Testis (tissue), 3 donors: ENCODE data around the gene PSEN1. TPM values are rescaled to one million over a fixed set of nuclear protein-coding genes. Genes with fewer than 3 reads are reported as not detected.
"Not testable (repeated sequence)": the region's sequence is repeated elsewhere in the genome, so short reads cannot be mapped to it uniquely, and the experiment has no call there.

Source experiments
- DNase-seq: peaks from one replicate; pipeline ENCODE4 v3.0.0-alpha.2; 2019
- H3K27ac ChIP-seq, 2 donors: fragments of 200-600 bp; sonication (generic); one replicate each; pipeline ENCODE4 v1.5.1; 2019
- H3K27me3 ChIP-seq: fragments of 200-600 bp; sonication (generic); one replicate; pipeline ENCODE4 v1.5.1; 2019
- H3K36me3 ChIP-seq: fragments of 200-600 bp; sonication (generic); one replicate; pipeline ENCODE4 v1.5.1; 2017; ENCODE audit warnings: low read depth; ENCODE audit errors: missing control alignments
- H3K4me1 ChIP-seq: fragments of 200-600 bp; sonication (generic); one replicate; pipeline ENCODE4 v1.5.1; 2019
- H3K4me3 ChIP-seq, 2 donors: fragments of 200-600 bp; sonication (generic); one replicate each; pipeline ENCODE4 v1.5.1; 2017 to 2019
- H3K9me3 ChIP-seq: fragments of 200-600 bp; sonication (generic); one replicate; pipeline ENCODE4 v1.5.1; 2017
- POLR2A ChIP-seq: fragments of 450-650 bp; IDR thresholded peaks from one replicate; pipeline ENCODE4 v1.6.1; 2017; ENCODE audit warnings: antibody characterized with exemption, mild to moderate bottlenecking, moderate library complexity
- WGBS, 2 donors: methylation state at CpG; one replicate each; pipeline ENCODE4 v1.1.5; 2018; 5-methylcytosine and 5-hydroxymethylcytosine counted together
- intact Hi-C: fragments of 100-400 bp; cut with DNase I; formaldehyde crosslinking; loops from one replicate; pipeline ENCODE4 v1.15.1; 2023; ENCODE audit warnings: low total_unique reads
- polyA plus RNA-seq: library from polyadenylated mRNA; stranded (reverse); fragments of 350-450 nt; fragmentation: Illumina TruSeq; extraction: RNeasy Lipid Tissue Mini Kit (QIAGEN cat#74804); gene quantifications from one replicate; pipeline ENCODE4 v1.2.3, GENCODE V29; 2014; ENCODE audit warnings: low read depth, low replicate concordance; ENCODE audit not compliant: insufficient read depth
- total RNA-seq, 2 donors: library from RNA; depleted of rRNA; stranded (reverse); fragments of >200 nt; gene quantifications; one replicate each; pipeline ENCODE4 v1.2.3, GENCODE V29; 2016
- TF ChIP-seq, protein P1 (sequence below), 3 experiments: fragments of 450-650 bp in 2 of 3; fragments of 200-600 bp in 1 of 3; sonication (generic) in 1 of 3; IDR thresholded peaks; one replicate each; pipeline ENCODE4 v1.5.1; 2016 to 2019; ENCODE audit warnings: antibody characterized with exemption in 3 of 3, mild to moderate bottlenecking in 2 of 3, moderate library complexity in 1 of 3

The PSEN1 gene
- total and polyA plus RNA-seq, 3 donors from 2014 or later: 65.7 to 94.9 (median 78.4) TPM

DNA sequence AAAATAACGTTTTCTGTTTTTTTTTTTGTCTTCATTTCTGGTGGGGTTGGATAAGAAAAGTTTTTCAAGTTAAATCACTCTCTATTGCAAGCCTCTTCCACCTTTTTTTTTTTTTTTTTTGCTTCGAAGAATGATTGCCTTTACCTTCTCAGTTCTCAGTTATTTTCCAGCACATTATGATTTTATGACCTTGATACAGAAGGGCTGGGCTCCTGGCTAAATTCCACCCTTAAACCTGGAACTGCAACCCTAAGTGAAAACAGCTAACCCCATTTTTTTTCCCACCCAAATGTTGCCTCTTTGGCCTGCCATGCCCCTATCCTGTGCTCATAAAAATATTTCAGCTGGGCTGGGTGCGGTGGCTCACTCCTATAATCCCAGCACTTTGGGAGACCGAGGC is 31.4 kb downstream of the PSEN1 start:
- no peaks in the 10 kb centered on the region for H3K27me3 ChIP-seq
- H3K4me1 ChIP-seq: no peaks in the 10 kb centered on the region
- intact Hi-C loops: no loop called here
- no peaks in the 10 kb centered on the region for H3K9me3 ChIP-seq
- no peak for DNase-seq
- no peaks in the 10 kb centered on the region for H3K36me3 ChIP-seq
- H3K4me3 ChIP-seq: no peak overlapping the region
- 84 to 86% methylated on average over 4 of the region's 4 CpGs for WGBS, 2 donors
- TF ChIP-seq POLR2A: no peak
- TF ChIP-seq, protein P1, sequence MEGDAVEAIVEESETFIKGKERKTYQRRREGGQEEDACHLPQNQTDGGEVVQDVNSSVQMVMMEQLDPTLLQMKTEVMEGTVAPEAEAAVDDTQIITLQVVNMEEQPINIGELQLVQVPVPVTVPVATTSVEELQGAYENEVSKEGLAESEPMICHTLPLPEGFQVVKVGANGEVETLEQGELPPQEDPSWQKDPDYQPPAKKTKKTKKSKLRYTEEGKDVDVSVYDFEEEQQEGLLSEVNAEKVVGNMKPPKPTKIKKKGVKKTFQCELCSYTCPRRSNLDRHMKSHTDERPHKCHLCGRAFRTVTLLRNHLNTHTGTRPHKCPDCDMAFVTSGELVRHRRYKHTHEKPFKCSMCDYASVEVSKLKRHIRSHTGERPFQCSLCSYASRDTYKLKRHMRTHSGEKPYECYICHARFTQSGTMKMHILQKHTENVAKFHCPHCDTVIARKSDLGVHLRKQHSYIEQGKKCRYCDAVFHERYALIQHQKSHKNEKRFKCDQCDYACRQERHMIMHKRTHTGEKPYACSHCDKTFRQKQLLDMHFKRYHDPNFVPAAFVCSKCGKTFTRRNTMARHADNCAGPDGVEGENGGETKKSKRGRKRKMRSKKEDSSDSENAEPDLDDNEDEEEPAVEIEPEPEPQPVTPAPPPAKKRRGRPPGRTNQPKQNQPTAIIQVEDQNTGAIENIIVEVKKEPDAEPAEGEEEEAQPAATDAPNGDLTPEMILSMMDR (IDR thresholded peaks at IDR 0.05): no peak
- no peak overlapping the region for H3K27ac ChIP-seq

DNA sequence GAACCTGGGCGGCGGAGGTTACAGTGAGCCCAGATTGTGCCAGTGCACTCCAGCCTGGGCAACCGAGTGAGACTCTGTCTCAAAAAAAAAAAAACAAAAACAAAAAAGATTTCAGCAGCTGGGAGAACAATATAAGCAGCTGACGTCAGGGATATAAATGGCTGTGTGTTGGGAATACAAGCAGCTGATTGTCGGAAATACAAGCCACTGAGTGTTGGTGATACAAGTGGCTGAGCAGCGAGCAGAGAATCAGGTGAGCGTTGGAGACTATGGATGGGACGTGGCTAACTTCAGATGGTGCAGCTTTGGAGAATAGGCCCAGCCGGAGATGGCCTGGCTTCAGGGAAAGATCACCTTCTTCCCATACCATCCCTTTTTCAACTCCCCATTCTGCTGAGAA is 32.0 kb downstream of the PSEN1 start:
- H3K27me3 ChIP-seq: no peaks in the 10 kb centered on the region
- H3K4me3 ChIP-seq: no peak overlapping the region
- H3K36me3 ChIP-seq: no peaks in the 10 kb centered on the region
- intact Hi-C loops: no loop called here
- no peak for TF ChIP-seq POLR2A
- TF ChIP-seq, protein P1 (IDR thresholded peaks at IDR 0.05): no peak
- no peaks in the 10 kb centered on the region for H3K9me3 ChIP-seq
- WGBS, 2 donors: 89 to 90% methylated on average over 9 of the region's 9 CpGs
- H3K4me1 ChIP-seq: no peaks in the 10 kb centered on the region
- H3K27ac ChIP-seq: no peak overlapping the region
- no peak for DNase-seq

DNA sequence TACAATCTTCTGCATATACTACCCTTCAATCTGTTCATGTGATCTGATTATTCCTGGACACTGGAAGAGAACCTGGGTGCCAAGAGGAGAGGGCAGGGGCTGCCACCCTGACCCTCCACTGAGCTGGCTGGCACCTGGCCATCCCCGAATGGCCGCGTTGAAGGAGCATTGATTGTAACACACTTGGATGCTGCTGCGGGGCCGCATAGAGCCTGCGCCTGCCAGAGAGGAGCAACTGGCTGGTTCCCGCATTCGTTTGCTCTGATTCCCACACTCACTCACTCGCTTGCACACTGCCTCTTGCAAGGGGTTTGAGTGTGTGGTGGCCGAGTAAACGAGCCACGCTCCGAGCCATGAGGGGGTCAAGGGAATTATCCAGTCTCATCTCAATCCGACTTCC is 32.4 kb downstream of the PSEN1 start:
- no peaks in the 10 kb centered on the region for H3K9me3 ChIP-seq
- TF ChIP-seq, protein P1 (IDR thresholded peaks at IDR 0.05): no peak
- no peak for TF ChIP-seq POLR2A
- WGBS, 2 donors: 92 to 93% methylated on average over 13 to 14 of the region's 14 CpGs
- H3K27me3 ChIP-seq: no peaks in the 10 kb centered on the region
- no peaks in the 10 kb centered on the region for H3K36me3 ChIP-seq
- H3K4me3 ChIP-seq: no peak overlapping the region
- H3K4me1 ChIP-seq: no peaks in the 10 kb centered on the region
- intact Hi-C loops: no loop called here
- DNase-seq: no peak
- no peak overlapping the region for H3K27ac ChIP-seq

DNA sequence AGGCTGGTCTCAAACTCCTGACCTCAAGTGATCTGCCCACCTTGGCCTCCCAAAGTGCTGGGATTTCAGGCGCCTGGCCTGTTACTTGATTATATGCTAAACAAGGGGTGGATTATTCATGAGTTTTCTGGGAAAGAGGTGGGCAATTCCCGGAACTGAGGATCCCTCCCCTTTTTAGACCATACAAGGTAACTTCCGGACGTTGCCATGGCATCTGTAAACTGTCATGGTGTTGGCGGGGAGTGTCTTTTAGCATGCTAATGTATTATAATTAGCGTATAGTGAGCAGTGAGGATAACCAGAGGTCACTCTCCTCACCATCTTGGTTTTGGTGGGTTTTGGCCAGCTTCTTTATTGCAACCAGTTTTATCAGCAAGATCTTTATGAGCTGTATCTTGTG is 33.5 kb downstream of the PSEN1 start:
- intact Hi-C loops, H3K36me3 ChIP-seq: not testable (repeated sequence)
- 91 to 94% methylated on average over 6 of the region's 6 CpGs for WGBS, 2 donors

DNA sequence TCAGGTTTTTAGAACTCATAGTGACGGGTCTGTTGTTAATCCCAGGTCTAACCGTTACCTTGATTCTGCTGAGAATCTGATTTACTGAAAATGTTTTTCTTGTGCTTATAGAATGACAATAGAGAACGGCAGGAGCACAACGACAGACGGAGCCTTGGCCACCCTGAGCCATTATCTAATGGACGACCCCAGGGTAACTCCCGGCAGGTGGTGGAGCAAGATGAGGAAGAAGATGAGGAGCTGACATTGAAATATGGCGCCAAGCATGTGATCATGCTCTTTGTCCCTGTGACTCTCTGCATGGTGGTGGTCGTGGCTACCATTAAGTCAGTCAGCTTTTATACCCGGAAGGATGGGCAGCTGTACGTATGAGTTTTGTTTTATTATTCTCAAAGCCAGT is 34.4 kb downstream of the PSEN1 start:
- no peaks in the 10 kb centered on the region for H3K36me3 ChIP-seq
- intact Hi-C loops: no loop called here

More for the DNA sequence above, 33.5 kb downstream of the PSEN1 start:
- DNase-seq, H3K9me3 ChIP-seq, H3K27me3 ChIP-seq, H3K4me1 ChIP-seq, H3K4me3 ChIP-seq, H3K27ac ChIP-seq: not testable (repeated sequence)

More for the DNA sequence above, 34.4 kb downstream of the PSEN1 start:
- Histone ChIP-seq H3K27me3 (no peaks in the 10 kb centered on the region), H3K9me3 (no peaks in the 10 kb centered on the region), H3K27ac (no peak overlapping the region), H3K4me3 (no peak overlapping the region), H3K4me1 (no peaks in the 10 kb centered on the region)
- 87 to 93% methylated on average over 11 of the region's 11 CpGs for WGBS, 2 donors
- no peak for DNase-seq
- TF ChIP-seq, protein P1 (IDR thresholded peaks at IDR 0.05): no peak
- TF ChIP-seq POLR2A: no peak
